HEK293 (cell line): ENCODE measurements around the gene FANCC.

ENCODE experiments used
- CTCF ChIA-PET: fragments of 350-600 bp; formaldehyde crosslinking; extraction: SDS; loops from one replicate; lab custom pipeline; 2021; ENCODE audit warnings: antibody characterized with exemption; lab: Yijun Ruan, JAX
- POLR2A ChIA-PET: fragments of 300-600 bp; formaldehyde crosslinking; extraction: SDS; loops from one replicate; lab custom pipeline; 2020; ENCODE audit warnings: antibody characterized with exemption, inconsistent platforms; lab: Yijun Ruan, JAX
- H3K27ac ChIP-seq: fragments of 200-500 bp; sonication (Bioruptor generic); 2 replicates; pipeline ENCODE4 v1.5.1; 2014; ENCODE audit warnings: low read depth, low read length, control low read depth, inconsistent platforms; ENCODE audit errors: extremely low read depth
- H3K36me3 ChIP-seq, 2 experiments: fragments of 200-500 bp in 1 of 2; sonication (Bioruptor generic) in 1 of 2; 1 replicate in 1 of 2; 2 replicates in 1 of 2; pipeline ENCODE4 v1.5.1; 2014 to 2017; ENCODE audit warnings: inconsistent platforms in 2 of 2, low read length in 2 of 2; ENCODE audit not compliant: control insufficient read depth in 2 of 2, insufficient read depth in 1 of 2
- H3K4me1 ChIP-seq: fragments of 200-500 bp; sonication (Bioruptor generic); 2 replicates; pipeline ENCODE4 v1.5.1; 2014; ENCODE audit warnings: mild to moderate bottlenecking, low read length, inconsistent platforms; ENCODE audit not compliant: control insufficient read depth, insufficient read depth
- H3K4me3 ChIP-seq: 2 replicates; pipeline ENCODE4 v1.5.1; 2011; ENCODE audit warnings: low read depth, mild to moderate bottlenecking, control low read depth, low read length, moderate library complexity
- H3K9me3 ChIP-seq: fragments of 200-500 bp; sonication (Bioruptor generic); 2 replicates; pipeline ENCODE4 v1.5.1; 2014; ENCODE audit warnings: low read depth, low read length, inconsistent platforms; ENCODE audit not compliant: control insufficient read depth, insufficient read depth
- ATF2 ChIP-seq: fragments of 450-650 bp; formaldehyde crosslinking; IDR thresholded peaks from 2 replicates; pipeline ENCODE4 v1.5.1; 2016; ENCODE audit warnings: missing biosample characterization, missing genetic modification characterization, low read depth
- KLF1 ChIP-seq: fragments of 450-650 bp; formaldehyde crosslinking; IDR thresholded peaks from 2 replicates; pipeline ENCODE4 v1.5.1; 2016; ENCODE audit warnings: missing biosample characterization, missing genetic modification characterization
- PRDM2 ChIP-seq: fragments of 450-650 bp; formaldehyde crosslinking; IDR thresholded peaks from 2 replicates; pipeline ENCODE4 v1.5.1; 2016; ENCODE audit warnings: missing biosample characterization, missing genetic modification characterization, borderline replicate concordance
- ZBTB1 ChIP-seq: fragments of 450-650 bp; formaldehyde crosslinking; IDR thresholded peaks from 2 replicates; pipeline ENCODE4 v1.5.1; 2016; ENCODE audit warnings: missing biosample characterization, missing genetic modification characterization
- ZFP37 ChIP-seq: fragments of 450-650 bp; formaldehyde crosslinking; IDR thresholded peaks from 2 replicates; pipeline ENCODE4 v1.5.1; 2016; ENCODE audit warnings: missing biosample characterization, missing genetic modification characterization
- ZNF19 ChIP-seq: fragments of 450-650 bp; formaldehyde crosslinking; IDR thresholded peaks from 2 replicates; pipeline ENCODE4; 2016; ENCODE audit warnings: missing biosample characterization, missing genetic modification characterization, low read depth
- ZNF2 ChIP-seq: fragments of 450-650 bp; formaldehyde crosslinking; IDR thresholded peaks from 2 replicates; pipeline ENCODE4 v1.5.1; 2016; ENCODE audit warnings: missing biosample characterization, missing genetic modification characterization
- ZNF221 ChIP-seq: fragments of 450-650 bp; formaldehyde crosslinking; IDR thresholded peaks from 2 replicates; pipeline ENCODE4 v1.5.1; 2017; ENCODE audit warnings: missing biosample characterization, missing genetic modification characterization, borderline replicate concordance
- ZNF23 ChIP-seq: fragments of 450-650 bp; formaldehyde crosslinking; IDR thresholded peaks from 2 replicates; pipeline ENCODE4 v1.5.1; 2016; ENCODE audit warnings: missing biosample characterization, missing genetic modification characterization, borderline replicate concordance
- ZNF354C ChIP-seq: fragments of 450-650 bp; formaldehyde crosslinking; IDR thresholded peaks from 2 replicates; pipeline ENCODE4 v1.5.1; 2016; ENCODE audit warnings: missing biosample characterization, missing genetic modification characterization, low read depth, borderline replicate concordance
- ZNF529 ChIP-seq: fragments of 450-650 bp; formaldehyde crosslinking; IDR thresholded peaks from 2 replicates; pipeline ENCODE4 v1.5.1; 2017; ENCODE audit warnings: missing genetic modification characterization, missing biosample characterization; ENCODE audit not compliant: insufficient replicate concordance
- ZNF548 ChIP-seq: fragments of 450-650 bp; formaldehyde crosslinking; IDR thresholded peaks from 2 replicates; pipeline ENCODE4 v1.5.1; 2016; ENCODE audit warnings: missing biosample characterization, missing genetic modification characterization
- ZNF621 ChIP-seq: fragments of 450-650 bp; formaldehyde crosslinking; IDR thresholded peaks from 2 replicates; pipeline ENCODE4 v1.5.1; 2017; ENCODE audit warnings: missing biosample characterization, missing genetic modification characterization
- ZNF76 ChIP-seq: fragments of 450-650 bp; formaldehyde crosslinking; IDR thresholded peaks from 2 replicates; pipeline ENCODE4; 2016; ENCODE audit warnings: low read depth, missing biosample characterization, missing genetic modification characterization, borderline replicate concordance
- ZNF830 ChIP-seq: fragments of 450-650 bp; IDR thresholded peaks from 2 replicates; pipeline ENCODE4 v1.5.0; 2018; ENCODE audit warnings: missing biosample characterization, missing genetic modification characterization, low read depth, mild to moderate bottlenecking, moderate library complexity
- ZSCAN30 ChIP-seq: fragments of 450-650 bp; IDR thresholded peaks from 2 replicates; pipeline ENCODE4 v1.5.1; 2018; ENCODE audit warnings: missing biosample characterization, mild to moderate bottlenecking, missing genetic modification characterization, moderate library complexity
- TF ChIP-seq, protein P1 (sequence below): fragments of 450-650 bp; formaldehyde crosslinking; IDR thresholded peaks from 2 replicates; pipeline ENCODE4 v1.5.1; 2016; ENCODE audit warnings: missing biosample characterization, missing genetic modification characterization
- TF ChIP-seq, protein P2 (sequence below): fragments of 450-650 bp; formaldehyde crosslinking; IDR thresholded peaks from 2 replicates; pipeline ENCODE4 v1.5.1; 2016; ENCODE audit warnings: missing biosample characterization, missing genetic modification characterization

The FANCC gene

DNA sequence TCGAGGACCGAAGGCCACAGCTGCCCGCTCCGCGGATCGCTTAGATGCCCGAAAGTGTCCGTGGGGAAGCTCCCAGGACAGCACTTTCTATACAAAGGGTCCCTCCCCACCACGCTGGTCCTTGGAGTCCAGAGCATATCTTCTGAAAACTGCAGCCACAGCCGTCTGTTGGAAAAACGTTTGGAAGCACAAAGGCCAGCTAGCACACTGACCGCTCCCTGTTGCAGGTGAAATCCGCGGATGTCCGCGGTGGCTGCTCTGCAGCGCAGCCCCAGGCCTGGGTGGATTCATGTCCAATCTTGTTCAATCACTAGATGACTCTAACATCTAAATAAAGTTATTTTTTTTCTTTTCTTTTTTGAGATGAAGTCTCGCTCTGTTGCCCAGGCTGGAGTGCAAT lies 32.8 kb upstream of the FANCC start:
- Histone ChIP-seq H3K4me1 (no peaks in the 10 kb centered on the region), H3K36me3 (no peaks in the 10 kb centered on the region), H3K27ac (no peak overlapping the region), H3K4me3 (no peak overlapping the region), H3K9me3 (no peaks in the 10 kb centered on the region)
- ChIA-PET POLR2A (no interaction called here), CTCF (no interaction called here)
- no peak for TF ChIP-seq PRDM2 (tag by site-specific recombination)
- no peak for TF ChIP-seq ZNF221 (tag by site-specific recombination)
- TF ChIP-seq ZSCAN30: no peak
- TF ChIP-seq, protein P1, sequence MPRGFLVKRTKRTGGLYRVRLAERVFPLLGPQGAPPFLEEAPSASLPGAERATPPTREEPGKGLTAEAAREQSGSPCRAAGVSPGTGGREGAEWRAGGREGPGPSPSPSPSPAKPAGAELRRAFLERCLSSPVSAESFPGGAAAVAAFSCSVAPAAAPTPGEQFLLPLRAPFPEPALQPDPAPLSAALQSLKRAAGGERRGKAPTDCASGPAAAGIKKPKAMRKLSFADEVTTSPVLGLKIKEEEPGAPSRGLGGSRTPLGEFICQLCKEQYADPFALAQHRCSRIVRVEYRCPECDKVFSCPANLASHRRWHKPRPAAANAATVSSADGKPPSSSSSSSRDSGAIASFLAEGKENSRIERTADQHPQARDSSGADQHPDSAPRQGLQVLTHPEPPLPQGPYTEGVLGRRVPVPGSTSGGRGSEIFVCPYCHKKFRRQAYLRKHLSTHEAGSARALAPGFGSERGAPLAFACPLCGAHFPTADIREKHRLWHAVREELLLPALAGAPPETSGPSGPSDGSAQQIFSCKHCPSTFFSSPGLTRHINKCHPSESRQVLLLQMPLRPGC (tag by site-specific recombination): no peak
- TF ChIP-seq ZNF354C (tag by site-specific recombination): no peak
- TF ChIP-seq ZNF23 (tag by site-specific recombination): no peak
- no peak for TF ChIP-seq ZNF548 (tag by site-specific recombination)
- no peak for TF ChIP-seq ZNF2 (tag by site-specific recombination)
- no peak for TF ChIP-seq ZNF830 (tag by site-specific recombination)
- no peak for TF ChIP-seq ZNF76 (tag by site-specific recombination)
- TF ChIP-seq ZFP37 (tag by site-specific recombination): no peak
- no peak for TF ChIP-seq ZNF19 (tag by site-specific recombination)
- TF ChIP-seq ZNF621 (tag by site-specific recombination): no peak
- no peak for TF ChIP-seq ATF2 (tag by site-specific recombination)
- TF ChIP-seq, protein P2, sequence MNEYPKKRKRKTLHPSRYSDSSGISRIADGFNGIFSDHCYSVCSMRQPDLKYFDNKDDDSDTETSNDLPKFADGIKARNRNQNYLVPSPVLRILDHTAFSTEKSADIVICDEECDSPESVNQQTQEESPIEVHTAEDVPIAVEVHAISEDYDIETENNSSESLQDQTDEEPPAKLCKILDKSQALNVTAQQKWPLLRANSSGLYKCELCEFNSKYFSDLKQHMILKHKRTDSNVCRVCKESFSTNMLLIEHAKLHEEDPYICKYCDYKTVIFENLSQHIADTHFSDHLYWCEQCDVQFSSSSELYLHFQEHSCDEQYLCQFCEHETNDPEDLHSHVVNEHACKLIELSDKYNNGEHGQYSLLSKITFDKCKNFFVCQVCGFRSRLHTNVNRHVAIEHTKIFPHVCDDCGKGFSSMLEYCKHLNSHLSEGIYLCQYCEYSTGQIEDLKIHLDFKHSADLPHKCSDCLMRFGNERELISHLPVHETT: no peak
- TF ChIP-seq ZNF529 (tag by site-specific recombination): no peak
- TF ChIP-seq ZBTB1 (tag by site-specific recombination): no peak
- TF ChIP-seq KLF1 (tag by site-specific recombination): no peak
